Germinal center (tissue), 1 donor: ENCODE results near the gene SLC19A3.
A peak's percentile ranks its signal among the peaks of the same experiment; 100 is the strongest.
"Not testable (repeated sequence)": the region's sequence is repeated elsewhere in the genome, so short reads cannot be mapped to it uniquely, and the experiment has no call there.

Experiments used
- DNase-seq: peaks from one replicate; pipeline ENCODE4 v3.0.0; 2012; ENCODE audit warnings: mixed read lengths, low spot score

The SLC19A3 gene

GRCh38 chr2:227717687-227718567 lies at the start of gene SLC19A3:
TSS of gene SLC19A3 (minus strand) at chr2:227718028. CDS start at chr2:227702318, 15,710 bp downstream.
- no peak for DNase-seq

- peak; percentile 64 for DNase-seq
Observed at GRCh38 chr2:227766373-227766883, 48.6 kb upstream of the SLC19A3 start.

GRCh38 chr2:227765788-227766372 lies 48.1 kb upstream of the SLC19A3 start:
- DNase-seq: no peak

- no peak for DNase-seq
Observed at GRCh38 chr2:227761740-227762476, 44.1 kb upstream of the SLC19A3 start.

GRCh38 chr2:227759411-227760118 lies 41.7 kb upstream of the SLC19A3 start:
- no peak for DNase-seq

GRCh38 chr2:227756261-227756660 lies 38.4 kb upstream of the SLC19A3 start:
- not testable (repeated sequence) for DNase-seq

GRCh38 chr2:227748079-227748478 lies 30.3 kb upstream of the SLC19A3 start:
- no peak for DNase-seq

GRCh38 chr2:227745594-227745993 lies 27.8 kb upstream of the SLC19A3 start, which contains the start of gene SCYGR8:
TSS of gene SCYGR8 (plus strand) at chr2:227745894. CDS start at chr2:227745894, 0 bp downstream.
- DNase-seq: no peak

- not testable (repeated sequence) for DNase-seq
Observed at GRCh38 chr2:227740705-227741104, 22.9 kb upstream of the SLC19A3 start.

GRCh38 chr2:227739351-227739750 lies 21.5 kb upstream of the SLC19A3 start:
- no peak for DNase-seq

- no peak for DNase-seq
Observed at GRCh38 chr2:227728035-227728434, 10.2 kb upstream of the SLC19A3 start, which contains the start of gene SCYGR7. TSS of gene SCYGR7 (plus strand) at chr2:227728335. CDS start at chr2:227728335, 0 bp downstream.

GRCh38 chr2:227724394-227725039 lies 6.7 kb upstream of the SLC19A3 start, which contains the start of gene SCYGR6:
TSS of gene SCYGR6 (minus strand) at chr2:227724757. CDS start at chr2:227724757, 0 bp downstream.
- DNase-seq: no peak

- not testable (repeated sequence) for DNase-seq
Observed at GRCh38 chr2:227722821-227723220, 5.0 kb upstream of the SLC19A3 start.

GRCh38 chr2:227720680-227721079 lies 2.9 kb upstream of the SLC19A3 start:
- no peak for DNase-seq

- no peak for DNase-seq
Observed at GRCh38 chr2:227719641-227720040, 1.8 kb upstream of the SLC19A3 start.

GRCh38 chr2:227716501-227716900 lies 1.3 kb downstream of the SLC19A3 start:
- DNase-seq: no peak

GRCh38 chr2:227713291-227713690 lies 4.5 kb downstream of the SLC19A3 start:
- DNase-seq: no peak

GRCh38 chr2:227710986-227711385 lies 6.8 kb downstream of the SLC19A3 start:
- no peak for DNase-seq

- no peak for DNase-seq
Observed at GRCh38 chr2:227707390-227707789, 10.4 kb downstream of the SLC19A3 start.

GRCh38 chr2:227706859-227707258 lies 11.0 kb downstream of the SLC19A3 start:
- no peak for DNase-seq

GRCh38 chr2:227703961-227704360 lies 13.9 kb downstream of the SLC19A3 start:
- DNase-seq: no peak
